Measurements from ENCODE around the gene GTF3C1. TPM values are rescaled to one million over a fixed set of nuclear protein-coding genes. Genes with fewer than 3 reads are reported as not detected.
"Not testable (repeated sequence)": the region's sequence is repeated elsewhere in the genome, so short reads cannot be mapped to it uniquely, and the experiment has no call there.

Gene GTF3C1
- polyA plus RNA-seq, 3 donors from 2014 or later = 73.7 to 107 (median 97.6) TPM

- H3K27me3 Mint-ChIP-seq (ENCODE audit: low read depth in 3 of 3) = no peaks in the 10 kb centered on the region
- H3K4me3 Mint-ChIP-seq = no peak overlapping the region
- H3K4me1 Mint-ChIP-seq = no peaks in the 10 kb centered on the region
- H3K9me3 Mint-ChIP-seq = no peaks in the 10 kb centered on the region
- H3K27ac Mint-ChIP-seq = no peak overlapping the region
- H3K36me3 Mint-ChIP-seq = peaks cover 12 to 45% (median 40%) of the 10 kb centered on the region in 3 donors
- DNase-seq = no peak
These were observed 29.6 kb upstream of the GTF3C1 start for GRCh38 chr16:27579087-27579980.

- DNase-seq = no peak
- Mint-ChIP-seq H3K36me3 (peaks cover 9 to 27% (median 23%) of the 10 kb centered on the region in 3 donors), H3K27me3 (ENCODE audit: low read depth in 3 of 3) (peaks cover 0 to 2% (median 0%) of the 10 kb centered on the region in 3 donors), H3K4me3 (no peak overlapping the region), H3K27ac (no peak overlapping the region), H3K9me3 (no peaks in the 10 kb centered on the region), H3K4me1 (no peaks in the 10 kb centered on the region)
These were observed 27.0 kb upstream of the GTF3C1 start for GRCh38 chr16:27576729-27577128.

DNA sequence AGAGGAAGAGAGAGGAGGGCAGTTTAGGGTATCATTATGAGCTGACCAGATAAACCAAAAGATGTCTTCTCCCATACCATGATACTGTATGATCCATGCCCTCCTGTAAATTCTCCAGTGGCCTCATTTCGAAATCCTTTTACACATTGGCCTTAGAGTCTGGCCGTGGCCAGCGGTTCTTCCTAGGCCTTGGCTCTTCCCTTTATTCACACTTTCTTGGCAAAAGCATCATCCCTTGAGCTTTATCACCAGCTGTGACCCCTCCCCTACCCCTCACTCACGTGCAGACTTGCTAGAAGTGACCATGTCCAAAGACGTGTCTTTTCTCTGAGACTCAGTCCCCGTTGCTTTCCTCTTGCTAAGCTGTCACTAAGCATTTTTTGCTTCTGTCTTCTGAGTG, 23.0 kb upstream of the GTF3C1 start:
- DNase-seq = no peak
- peaks cover 5 to 15% (median 10%) of the 10 kb centered on the region in 3 donors for H3K36me3 Mint-ChIP-seq
- no peak overlapping the region for H3K27ac Mint-ChIP-seq
- no peaks in the 10 kb centered on the region for H3K9me3 Mint-ChIP-seq
- no peak overlapping the region for H3K4me3 Mint-ChIP-seq
- H3K27me3 Mint-ChIP-seq (ENCODE audit: low read depth in 3 of 3) = peaks cover 0 to 2% (median 0%) of the 10 kb centered on the region in 3 donors
- H3K4me1 Mint-ChIP-seq = no peaks in the 10 kb centered on the region

- Mint-ChIP-seq H3K4me3 (no peak overlapping the region), H3K27me3 (ENCODE audit: low read depth in 3 of 3) (peaks cover 0 to 2% (median 0%) of the 10 kb centered on the region in 3 donors)
These were observed 22.0 kb upstream of the GTF3C1 start for GRCh38 chr16:27571433-27572326.

DNA sequence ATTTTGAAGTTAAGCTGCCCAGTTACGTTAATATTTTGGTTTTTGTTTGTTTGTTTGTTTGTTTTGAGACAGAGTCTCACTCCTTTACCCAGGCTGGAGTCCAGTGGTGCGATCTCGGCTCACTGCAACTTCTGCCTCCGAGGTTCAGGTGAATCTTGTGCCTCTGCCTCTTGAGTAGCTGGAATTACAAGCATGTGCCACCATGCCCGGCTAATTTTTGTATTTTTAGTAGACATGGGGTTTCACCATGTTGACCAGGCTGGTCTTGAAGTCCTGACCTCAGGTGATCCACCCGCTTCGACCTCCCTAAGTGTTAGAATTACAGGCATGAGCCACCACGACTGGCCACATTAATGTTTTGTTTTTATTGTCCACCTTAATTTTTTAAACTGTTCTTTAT, 21.3 kb upstream of the GTF3C1 start:
- H3K36me3 Mint-ChIP-seq = peaks cover 5 to 10% (median 6%) of the 10 kb centered on the region in 3 donors
- not testable (repeated sequence) for DNase-seq; H3K4me1 Mint-ChIP-seq; H3K4me3 Mint-ChIP-seq; H3K9me3 Mint-ChIP-seq; H3K27ac Mint-ChIP-seq; H3K27me3 Mint-ChIP-seq (ENCODE audit: low read depth in 3 of 3)

More at GRCh38 chr16:27571433-27572326, 22.0 kb upstream of the GTF3C1 start:
- DNase-seq = no peak
- no peaks in the 10 kb centered on the region for H3K4me1 Mint-ChIP-seq
- no peaks in the 10 kb centered on the region for H3K9me3 Mint-ChIP-seq
- peaks cover 5 to 13% (median 8%) of the 10 kb centered on the region in 3 donors for H3K36me3 Mint-ChIP-seq
- no peak overlapping the region for H3K27ac Mint-ChIP-seq

DNA sequence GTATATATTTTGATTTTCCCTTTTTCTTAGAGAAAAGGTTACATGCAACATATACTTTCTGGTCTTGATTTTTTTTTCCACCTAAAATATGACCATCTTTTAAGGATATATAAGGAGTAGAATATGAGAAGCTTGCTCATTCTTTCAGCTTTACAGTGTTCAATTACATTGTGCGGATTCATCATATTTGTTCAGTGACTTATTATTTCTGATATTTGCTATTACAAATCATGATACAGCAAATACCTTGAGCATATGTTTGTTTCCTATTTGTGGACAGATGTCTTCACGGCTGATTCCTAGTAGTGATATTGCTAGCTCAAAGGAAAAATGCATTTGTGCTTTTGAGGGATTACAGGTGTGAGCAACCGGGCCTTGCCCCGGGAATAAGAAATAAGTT, 18.4 kb upstream of the GTF3C1 start:
- peaks cover 0 to 3% (median 2%) of the 10 kb centered on the region in 3 donors for H3K27me3 Mint-ChIP-seq (ENCODE audit: low read depth in 3 of 3)
- no peaks in the 10 kb centered on the region for H3K36me3 Mint-ChIP-seq
- H3K4me1 Mint-ChIP-seq = no peaks in the 10 kb centered on the region
- no peaks in the 10 kb centered on the region for H3K9me3 Mint-ChIP-seq
- no peak overlapping the region for H3K27ac Mint-ChIP-seq
- DNase-seq = no peak
- no peak overlapping the region for H3K4me3 Mint-ChIP-seq

GRCh38 chr16:27566417-27566816, 16.7 kb upstream of the GTF3C1 start:
- H3K27me3 Mint-ChIP-seq (ENCODE audit: low read depth in 3 of 3) = peaks cover 0 to 2% (median 1%) of the 10 kb centered on the region in 3 donors
- peaks cover 0 to under 1% (median 0%) of the 10 kb centered on the region in 3 donors for H3K36me3 Mint-ChIP-seq
- no peaks in the 10 kb centered on the region for H3K4me1 Mint-ChIP-seq
- H3K4me3 Mint-ChIP-seq = no peak overlapping the region
- H3K27ac Mint-ChIP-seq = peak overlapping the region in 1 of 6 donors; percentile 1
- no peak for DNase-seq
- H3K9me3 Mint-ChIP-seq = no peaks in the 10 kb centered on the region

- no peaks in the 10 kb centered on the region for H3K9me3 Mint-ChIP-seq
- H3K4me3 Mint-ChIP-seq = no peak overlapping the region
- no peak for DNase-seq
- no peak overlapping the region for H3K27ac Mint-ChIP-seq
- peaks cover 0 to 3% (median 0%) of the 10 kb centered on the region in 3 donors for H3K36me3 Mint-ChIP-seq
- H3K27me3 Mint-ChIP-seq (ENCODE audit: low read depth in 3 of 3) = peaks cover 0 to 2% (median 1%) of the 10 kb centered on the region in 3 donors
- peaks cover 0 to 1% of the 10 kb centered on the region in 2 donors for H3K4me1 Mint-ChIP-seq
These were observed 14.5 kb upstream of the GTF3C1 start for GRCh38 chr16:27564224-27564623.

GRCh38 chr16:27561216-27561615, 11.5 kb upstream of the GTF3C1 start:
- DNase-seq = no peak
- Mint-ChIP-seq H3K9me3 (no peaks in the 10 kb centered on the region), H3K27ac (no peak overlapping the region), H3K36me3 (peaks cover 0 to 6% (median 3%) of the 10 kb centered on the region in 3 donors), H3K4me3 (no peak overlapping the region), H3K27me3 (ENCODE audit: low read depth in 3 of 3) (peaks cover 0 to 2% (median 1%) of the 10 kb centered on the region in 3 donors), H3K4me1 (peaks cover 0 to 1% of the 10 kb centered on the region in 2 donors)

DNA sequence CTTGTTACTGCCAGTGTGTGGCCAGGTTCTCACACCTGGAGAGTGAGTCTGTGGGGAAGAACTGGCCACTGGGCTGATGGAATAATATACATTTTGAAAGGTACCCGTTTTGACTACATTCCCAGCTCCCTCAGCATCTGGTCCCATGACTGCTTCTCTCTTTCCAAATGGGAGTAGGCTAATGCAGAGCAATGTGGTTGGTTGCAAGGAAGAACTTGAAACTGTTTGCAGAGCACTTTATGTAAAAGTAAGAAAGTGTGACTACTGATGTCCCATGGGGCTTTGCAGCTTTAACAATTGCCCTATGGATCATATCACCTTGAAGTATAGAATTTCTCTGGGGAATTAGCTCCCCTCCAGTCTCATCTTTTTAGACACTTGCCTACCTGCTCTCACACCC, 9.2 kb upstream of the GTF3C1 start:
- Mint-ChIP-seq H3K36me3 (peaks cover 0 to 6% (median 3%) of the 10 kb centered on the region in 3 donors), H3K4me3 (no peak overlapping the region), H3K27ac (no peak overlapping the region), H3K27me3 (ENCODE audit: low read depth in 3 of 3) (peaks cover 0 to 2% (median 0%) of the 10 kb centered on the region in 3 donors), H3K9me3 (no peaks in the 10 kb centered on the region), H3K4me1 (peaks cover 0 to 1% of the 10 kb centered on the region in 2 donors)
- no peak for DNase-seq

DNA sequence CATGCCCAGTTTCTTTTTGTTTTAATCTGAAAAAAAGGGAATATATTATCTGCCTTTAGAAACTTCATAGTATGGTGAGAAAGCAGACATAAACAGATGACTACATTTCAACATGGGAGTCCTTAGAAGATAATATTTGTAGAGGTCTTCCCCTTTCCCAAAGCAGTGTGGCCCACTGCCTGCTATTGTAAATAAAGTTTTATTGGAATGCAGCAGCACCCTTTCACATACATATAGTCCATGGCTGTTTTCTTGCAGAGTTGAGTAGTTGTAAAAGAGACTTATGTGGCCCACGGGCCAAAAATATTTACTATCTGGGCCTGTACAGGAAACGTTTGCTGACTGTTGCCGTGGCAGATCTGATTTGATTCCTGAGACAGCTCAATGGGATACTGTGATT, 8.7 kb upstream of the GTF3C1 start:
- no peaks in the 10 kb centered on the region for H3K27me3 Mint-ChIP-seq (ENCODE audit: low read depth in 3 of 3)
- peaks cover 0 to 6% (median 3%) of the 10 kb centered on the region in 3 donors for H3K36me3 Mint-ChIP-seq
- no peak overlapping the region for H3K4me3 Mint-ChIP-seq
- H3K4me1 Mint-ChIP-seq = peaks cover 0 to 1% of the 10 kb centered on the region in 2 donors
- no peak for DNase-seq
- H3K27ac Mint-ChIP-seq = no peak overlapping the region
- no peaks in the 10 kb centered on the region for H3K9me3 Mint-ChIP-seq

DNA sequence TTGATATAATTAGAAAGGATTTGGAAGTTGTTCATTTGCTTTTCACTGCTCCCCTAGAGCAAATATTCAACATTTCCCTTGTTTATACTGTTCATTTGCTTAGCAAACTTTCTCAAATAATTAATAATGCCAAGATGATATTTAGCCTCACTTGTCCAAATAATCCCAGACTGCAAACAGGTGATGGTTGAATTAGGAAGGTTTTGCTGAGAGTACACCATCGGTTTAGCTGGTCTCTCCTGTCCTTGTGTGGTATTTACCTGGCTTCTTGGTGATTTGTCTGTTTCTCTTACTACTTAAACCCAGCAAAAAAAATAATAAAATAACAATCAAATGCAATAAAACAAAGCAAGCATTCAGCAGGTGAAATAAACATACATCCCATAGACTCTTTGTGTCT, 6.8 kb upstream of the GTF3C1 start:
- Mint-ChIP-seq H3K27me3 (ENCODE audit: low read depth in 3 of 3) (no peaks in the 10 kb centered on the region), H3K4me1 (peaks cover 0 to 1% of the 10 kb centered on the region in 2 donors), H3K27ac (no peak overlapping the region), H3K4me3 (no peak overlapping the region), H3K9me3 (no peaks in the 10 kb centered on the region), H3K36me3 (peaks cover 0 to 6% (median 3%) of the 10 kb centered on the region in 3 donors)
- DNase-seq = no peak

DNA sequence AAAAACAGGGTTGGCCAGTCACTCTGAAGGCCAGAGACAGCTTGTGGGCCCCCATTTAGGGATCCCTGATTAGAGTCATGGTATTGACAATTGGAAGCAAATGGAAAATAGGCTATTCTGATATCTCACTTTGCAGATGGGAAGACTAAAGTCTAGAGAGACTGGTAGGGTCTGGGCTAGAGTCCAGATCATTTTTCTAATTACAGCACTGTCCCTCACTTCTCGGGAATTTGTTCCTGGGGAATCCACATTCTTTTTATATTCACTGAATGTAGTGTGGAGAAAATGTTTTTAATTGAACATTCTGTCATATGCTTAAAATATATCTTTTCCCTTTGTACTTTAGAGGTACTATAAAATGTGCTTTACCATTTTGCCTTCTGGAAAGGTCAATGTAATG, 1.3 kb upstream of the GTF3C1 start:
- Mint-ChIP-seq H3K9me3 (no peaks in the 10 kb centered on the region), H3K36me3 (peaks cover 0 to 8% (median 2%) of the 10 kb centered on the region in 3 donors), H3K27me3 (ENCODE audit: low read depth in 3 of 3) (peaks cover 8 to 12% (median 10%) of the 10 kb centered on the region in 3 donors), H3K4me3 (peak overlapping the region in 4 of 5 donors; percentile 38 to 99 (median 96)), H3K4me1 (peaks cover 38 to 49% of the 10 kb centered on the region in 2 donors), H3K27ac (peak overlapping the region in 5 of 6 donors; percentile 93 to 99 (median 97))
- no peak for DNase-seq
